ENCODE data around the gene IMPA2. TPM values are rescaled to one million over a fixed set of nuclear protein-coding genes. Genes with fewer than 3 reads are reported as not detected.

Gene IMPA2
- total and polyA plus RNA-seq, 2 of the 13 experiments (the other 11 are each of a cell fraction or from before 2014, with no cell fraction given) = 37.8 to 71.8 TPM

DNA sequence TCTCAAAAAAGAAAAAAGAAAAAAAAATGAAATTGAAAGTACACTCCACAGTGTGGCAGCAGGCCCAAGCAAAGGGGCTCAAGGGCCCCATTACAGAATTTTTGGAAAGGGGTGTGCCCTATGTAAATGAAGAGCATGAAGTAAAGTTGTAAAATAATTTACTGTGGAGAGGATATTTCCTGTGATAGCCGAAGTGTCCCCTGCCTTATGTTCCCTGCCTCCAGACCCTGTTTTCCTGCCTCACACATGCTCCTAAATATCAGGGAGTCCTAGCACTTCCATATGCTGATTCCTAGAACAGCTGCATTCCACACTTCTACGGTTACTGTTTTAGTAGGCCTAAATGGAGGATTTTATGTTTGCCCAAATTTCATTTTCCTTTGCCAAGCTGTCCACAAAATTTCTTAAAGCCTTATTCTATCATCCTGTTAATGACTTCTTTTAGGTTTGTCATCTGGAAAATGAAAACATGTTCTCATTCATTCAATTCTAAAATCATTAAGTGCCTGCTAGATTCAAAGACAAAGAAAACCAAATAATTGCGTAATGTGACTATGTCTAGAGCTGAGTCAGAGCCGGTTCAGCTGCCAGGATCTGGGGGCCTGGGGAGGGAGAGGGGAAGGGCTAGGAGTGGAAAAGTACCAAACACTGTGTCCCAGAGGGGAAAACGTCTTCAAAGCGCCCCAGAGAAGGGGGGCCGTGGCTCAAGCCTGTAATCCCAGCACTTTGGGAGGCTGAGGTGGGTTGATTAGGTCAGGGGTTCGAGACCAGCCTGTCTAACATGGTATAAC lies 25.9 kb upstream of the IMPA2 start (continued):
- TF ChIP-seq ZNF292 (CRISPR knock-in tag; IDR thresholded peaks at IDR 0.05; ENCODE audit: borderline replicate concordance, low read depth) (no peak), ZFP82 (CRISPR knock-in tag; IDR thresholded peaks at IDR 0.05; ENCODE audit: borderline replicate concordance) (no peak), ZNF629 (CRISPR knock-in tag; conservative IDR thresholded peaks at IDR 0.05) (no peak), NCOA1 (CRISPR knock-in tag; IDR thresholded peaks at IDR 0.05) (no peak), THYN1 (CRISPR knock-in tag; IDR thresholded peaks at IDR 0.05; ENCODE audit: borderline replicate concordance, low read depth) (no peak), HNRNPUL1 (IDR thresholded peaks at IDR 0.05; ENCODE audit: low read depth, low read length) (no peak), ZNF33B (CRISPR knock-in tag; IDR thresholded peaks at IDR 0.05) (no peak), ZNF496 (CRISPR knock-in tag; IDR thresholded peaks at IDR 0.05; ENCODE audit: insufficient replicate concordance) (no peak), KLF13 (CRISPR knock-in tag; IDR thresholded peaks at IDR 0.05) (no peak), ZNF446 (CRISPR knock-in tag; IDR thresholded peaks at IDR 0.05) (no peak), GTF3A (CRISPR knock-in tag; conservative IDR thresholded peaks at IDR 0.05) (no peak), NFE2L1 (CRISPR knock-in tag; IDR thresholded peaks at IDR 0.05; ENCODE audit: borderline replicate concordance) (no peak), MTF1 (CRISPR knock-in tag; IDR thresholded peaks at IDR 0.05) (no peak), ZNF234 (CRISPR knock-in tag; conservative IDR thresholded peaks at IDR 0.05) (no peak)
- TF ChIP-seq, protein P1, sequence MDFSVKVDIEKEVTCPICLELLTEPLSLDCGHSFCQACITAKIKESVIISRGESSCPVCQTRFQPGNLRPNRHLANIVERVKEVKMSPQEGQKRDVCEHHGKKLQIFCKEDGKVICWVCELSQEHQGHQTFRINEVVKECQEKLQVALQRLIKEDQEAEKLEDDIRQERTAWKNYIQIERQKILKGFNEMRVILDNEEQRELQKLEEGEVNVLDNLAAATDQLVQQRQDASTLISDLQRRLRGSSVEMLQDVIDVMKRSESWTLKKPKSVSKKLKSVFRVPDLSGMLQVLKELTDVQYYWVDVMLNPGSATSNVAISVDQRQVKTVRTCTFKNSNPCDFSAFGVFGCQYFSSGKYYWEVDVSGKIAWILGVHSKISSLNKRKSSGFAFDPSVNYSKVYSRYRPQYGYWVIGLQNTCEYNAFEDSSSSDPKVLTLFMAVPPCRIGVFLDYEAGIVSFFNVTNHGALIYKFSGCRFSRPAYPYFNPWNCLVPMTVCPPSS (IDR thresholded peaks at IDR 0.05) = no peak
- TF ChIP-seq, protein P2, sequence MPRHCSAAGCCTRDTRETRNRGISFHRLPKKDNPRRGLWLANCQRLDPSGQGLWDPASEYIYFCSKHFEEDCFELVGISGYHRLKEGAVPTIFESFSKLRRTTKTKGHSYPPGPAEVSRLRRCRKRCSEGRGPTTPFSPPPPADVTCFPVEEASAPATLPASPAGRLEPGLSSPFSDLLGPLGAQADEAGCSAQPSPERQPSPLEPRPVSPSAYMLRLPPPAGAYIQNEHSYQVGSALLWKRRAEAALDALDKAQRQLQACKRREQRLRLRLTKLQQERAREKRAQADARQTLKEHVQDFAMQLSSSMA (CRISPR knock-in tag; IDR thresholded peaks at IDR 0.05) = no peak
- TF ChIP-seq, protein P3, sequence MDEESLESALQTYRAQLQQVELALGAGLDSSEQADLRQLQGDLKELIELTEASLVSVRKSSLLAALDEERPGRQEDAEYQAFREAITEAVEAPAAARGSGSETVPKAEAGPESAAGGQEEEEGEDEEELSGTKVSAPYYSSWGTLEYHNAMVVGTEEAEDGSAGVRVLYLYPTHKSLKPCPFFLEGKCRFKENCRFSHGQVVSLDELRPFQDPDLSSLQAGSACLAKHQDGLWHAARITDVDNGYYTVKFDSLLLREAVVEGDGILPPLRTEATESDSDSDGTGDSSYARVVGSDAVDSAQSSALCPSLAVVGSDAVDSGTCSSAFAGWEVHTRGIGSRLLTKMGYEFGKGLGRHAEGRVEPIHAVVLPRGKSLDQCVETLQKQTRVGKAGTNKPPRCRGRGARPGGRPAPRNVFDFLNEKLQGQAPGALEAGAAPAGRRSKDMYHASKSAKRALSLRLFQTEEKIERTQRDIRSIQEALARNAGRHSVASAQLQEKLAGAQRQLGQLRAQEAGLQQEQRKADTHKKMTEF (CRISPR knock-in tag; IDR thresholded peaks at IDR 0.05) = peak; percentile 67; the same call in 1 of the 2 replicates
- TF ChIP-seq, protein P4, sequence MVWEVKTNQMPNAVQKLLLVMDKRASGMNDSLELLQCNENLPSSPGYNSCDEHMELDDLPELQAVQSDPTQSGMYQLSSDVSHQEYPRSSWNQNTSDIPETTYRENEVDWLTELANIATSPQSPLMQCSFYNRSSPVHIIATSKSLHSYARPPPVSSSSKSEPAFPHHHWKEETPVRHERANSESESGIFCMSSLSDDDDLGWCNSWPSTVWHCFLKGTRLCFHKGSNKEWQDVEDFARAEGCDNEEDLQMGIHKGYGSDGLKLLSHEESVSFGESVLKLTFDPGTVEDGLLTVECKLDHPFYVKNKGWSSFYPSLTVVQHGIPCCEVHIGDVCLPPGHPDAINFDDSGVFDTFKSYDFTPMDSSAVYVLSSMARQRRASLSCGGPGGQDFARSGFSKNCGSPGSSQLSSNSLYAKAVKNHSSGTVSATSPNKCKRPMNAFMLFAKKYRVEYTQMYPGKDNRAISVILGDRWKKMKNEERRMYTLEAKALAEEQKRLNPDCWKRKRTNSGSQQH (CRISPR knock-in tag; IDR thresholded peaks at IDR 0.05; ENCODE audit: low read depth) = no peak
- TF ChIP-seq, protein P5, sequence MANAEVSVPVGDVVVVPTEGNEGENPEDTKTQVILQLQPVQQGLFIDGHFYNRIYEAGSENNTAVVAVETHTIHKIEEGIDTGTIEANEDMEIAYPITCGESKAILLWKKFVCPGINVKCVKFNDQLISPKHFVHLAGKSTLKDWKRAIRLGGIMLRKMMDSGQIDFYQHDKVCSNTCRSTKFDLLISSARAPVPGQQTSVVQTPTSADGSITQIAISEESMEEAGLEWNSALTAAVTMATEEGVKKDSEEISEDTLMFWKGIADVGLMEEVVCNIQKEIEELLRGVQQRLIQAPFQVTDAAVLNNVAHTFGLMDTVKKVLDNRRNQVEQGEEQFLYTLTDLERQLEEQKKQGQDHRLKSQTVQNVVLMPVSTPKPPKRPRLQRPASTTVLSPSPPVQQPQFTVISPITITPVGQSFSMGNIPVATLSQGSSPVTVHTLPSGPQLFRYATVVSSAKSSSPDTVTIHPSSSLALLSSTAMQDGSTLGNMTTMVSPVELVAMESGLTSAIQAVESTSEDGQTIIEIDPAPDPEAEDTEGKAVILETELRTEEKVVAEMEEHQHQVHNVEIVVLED (CRISPR knock-in tag; IDR thresholded peaks at IDR 0.05; ENCODE audit: borderline replicate concordance) = no peak
- TF ChIP-seq, protein P6, sequence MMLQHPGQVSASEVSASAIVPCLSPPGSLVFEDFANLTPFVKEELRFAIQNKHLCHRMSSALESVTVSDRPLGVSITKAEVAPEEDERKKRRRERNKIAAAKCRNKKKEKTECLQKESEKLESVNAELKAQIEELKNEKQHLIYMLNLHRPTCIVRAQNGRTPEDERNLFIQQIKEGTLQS (CRISPR knock-in tag; IDR thresholded peaks at IDR 0.05) = peak; percentile 54; the same call in 1 of the 2 replicates
- TF ChIP-seq, protein P7, sequence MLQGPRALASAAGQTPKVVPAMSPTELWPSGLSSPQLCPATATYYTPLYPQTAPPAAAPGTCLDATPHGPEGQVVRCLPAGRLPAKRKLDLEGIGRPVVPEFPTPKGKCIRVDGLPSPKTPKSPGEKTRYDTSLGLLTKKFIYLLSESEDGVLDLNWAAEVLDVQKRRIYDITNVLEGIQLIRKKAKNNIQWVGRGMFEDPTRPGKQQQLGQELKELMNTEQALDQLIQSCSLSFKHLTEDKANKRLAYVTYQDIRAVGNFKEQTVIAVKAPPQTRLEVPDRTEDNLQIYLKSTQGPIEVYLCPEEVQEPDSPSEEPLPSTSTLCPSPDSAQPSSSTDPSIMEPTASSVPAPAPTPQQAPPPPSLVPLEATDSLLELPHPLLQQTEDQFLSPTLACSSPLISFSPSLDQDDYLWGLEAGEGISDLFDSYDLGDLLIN (CRISPR knock-in tag; IDR thresholded peaks at IDR 0.05; ENCODE audit: borderline replicate concordance) = no peak

Measured in HepG2 (cell line).